HG03095 (cell line): ENCODE data around the gene CDH12.
"Not testable (repeated sequence)": the region's sequence is repeated elsewhere in the genome, so short reads cannot be mapped to it uniquely, and the experiment has no call there.

Experiments
- ATAC-seq: cut with Tn5 transposase; IDR thresholded peaks from one replicate; pipeline ENCODE4 v1.9.1; 2021; ENCODE audit warnings: moderate library complexity; ENCODE audit not compliant: unreplicated experiment

Gene CDH12

DNA sequence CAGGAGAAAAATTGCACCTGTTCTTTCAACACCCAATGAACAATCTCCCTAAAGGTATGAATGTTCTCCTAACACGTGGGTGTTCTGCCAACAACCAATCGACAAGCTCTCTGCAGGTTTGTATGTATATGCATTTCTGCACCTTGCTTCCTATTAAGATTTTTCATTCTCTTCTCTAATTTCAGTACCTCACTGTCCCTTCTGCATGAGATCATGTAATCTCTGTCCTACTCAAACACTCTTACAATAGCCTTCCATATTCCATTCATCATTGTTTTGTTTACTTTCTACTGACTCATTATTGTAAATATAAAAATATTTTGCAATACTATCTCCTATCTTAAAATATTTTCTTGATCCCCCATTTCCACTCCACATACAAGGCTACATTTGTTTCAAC is 382.0 kb downstream of the CDH12 start:
- ATAC-seq = no peak

GRCh38 chr5:22470408-22470807 is 382.7 kb downstream of the CDH12 start:
- ATAC-seq = no peak

DNA sequence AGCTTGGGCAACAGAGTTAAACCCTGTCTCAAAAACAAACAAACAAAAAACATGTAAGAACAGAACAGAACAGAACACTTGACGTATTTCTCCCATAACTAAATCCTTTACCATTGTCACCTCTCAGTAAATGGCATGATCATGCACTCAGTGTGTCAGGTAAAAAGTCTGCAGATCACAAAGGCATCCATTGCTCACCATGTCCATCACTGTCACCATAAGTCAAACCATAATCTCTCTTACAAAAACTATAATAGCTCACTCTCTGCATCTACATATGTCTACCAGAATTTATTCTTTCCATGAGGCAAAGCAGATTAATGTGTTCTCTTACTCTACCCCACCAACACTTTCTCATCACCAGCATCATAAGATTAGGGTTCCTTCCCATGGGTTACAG is 387.5 kb downstream of the CDH12 start:
- no peak for ATAC-seq

- no peak for ATAC-seq
Observed at GRCh38 chr5:22465177-22465576, 388.0 kb downstream of the CDH12 start.

GRCh38 chr5:22460189-22460588 is 393.0 kb downstream of the CDH12 start:
- ATAC-seq = no peak

GRCh38 chr5:22432905-22433304 is 420.2 kb downstream of the CDH12 start:
- no peak for ATAC-seq

GRCh38 chr5:22431840-22432239 is 421.3 kb downstream of the CDH12 start:
- ATAC-seq = no peak

GRCh38 chr5:22431406-22431805 is 421.7 kb downstream of the CDH12 start:
- ATAC-seq = no peak

DNA sequence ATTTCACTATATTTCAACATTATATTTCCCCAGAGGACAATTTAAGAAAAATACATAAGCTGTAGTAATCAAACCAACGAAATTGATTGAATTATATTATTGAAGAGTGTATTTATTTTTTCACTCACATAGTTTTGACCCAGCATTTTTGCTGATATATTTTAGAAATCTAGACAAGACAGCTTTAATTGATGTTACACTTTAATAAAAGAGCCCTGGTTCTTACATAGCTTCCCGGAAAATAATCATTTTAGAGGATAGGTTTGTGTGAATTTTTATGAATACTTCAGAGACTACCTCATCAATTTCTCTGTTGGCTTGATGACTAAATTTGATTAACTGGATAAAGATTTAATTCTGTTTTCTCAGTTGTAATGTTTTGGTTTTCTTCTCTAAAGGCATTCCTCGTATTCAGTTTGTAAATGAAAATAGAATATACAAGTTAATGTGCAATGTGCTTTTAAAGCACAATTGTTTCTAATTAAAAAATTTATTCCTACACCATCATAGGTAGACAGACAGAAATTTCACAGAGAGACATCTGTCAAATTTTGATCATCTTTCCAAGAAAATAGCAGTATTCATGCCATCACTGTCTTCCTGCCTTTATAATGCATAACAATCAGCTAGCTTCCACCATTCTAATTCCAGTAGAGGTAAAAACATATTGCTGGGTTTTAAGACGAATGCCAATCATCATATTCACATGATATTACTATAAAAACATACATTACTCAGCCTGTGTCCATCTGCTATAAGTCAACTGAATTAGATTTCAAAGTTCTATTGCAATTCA is 441.4 kb downstream of the CDH12 start:
- no peak for ATAC-seq

- no peak for ATAC-seq
Observed at GRCh38 chr5:22391956-22392355, 461.2 kb downstream of the CDH12 start.

DNA sequence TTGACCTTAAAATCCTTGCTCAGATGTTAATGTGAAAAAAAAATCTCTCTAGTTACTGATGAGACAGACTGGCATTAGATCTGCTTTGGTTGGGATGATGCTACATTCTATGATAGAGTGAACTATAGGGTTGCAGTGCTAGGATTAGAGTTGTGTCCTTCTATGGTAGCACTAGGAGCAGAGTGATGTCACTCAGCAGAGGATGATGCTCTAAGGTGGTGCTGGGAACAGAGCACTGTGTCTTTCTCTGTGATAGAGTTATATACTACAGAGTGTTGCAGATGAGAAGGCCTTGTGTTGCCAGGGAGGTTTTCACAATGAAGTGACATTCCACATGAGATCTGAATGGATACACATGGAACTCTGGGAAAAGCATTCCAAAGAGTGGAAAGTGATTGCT is 462.3 kb downstream of the CDH12 start:
- ATAC-seq = no peak

DNA sequence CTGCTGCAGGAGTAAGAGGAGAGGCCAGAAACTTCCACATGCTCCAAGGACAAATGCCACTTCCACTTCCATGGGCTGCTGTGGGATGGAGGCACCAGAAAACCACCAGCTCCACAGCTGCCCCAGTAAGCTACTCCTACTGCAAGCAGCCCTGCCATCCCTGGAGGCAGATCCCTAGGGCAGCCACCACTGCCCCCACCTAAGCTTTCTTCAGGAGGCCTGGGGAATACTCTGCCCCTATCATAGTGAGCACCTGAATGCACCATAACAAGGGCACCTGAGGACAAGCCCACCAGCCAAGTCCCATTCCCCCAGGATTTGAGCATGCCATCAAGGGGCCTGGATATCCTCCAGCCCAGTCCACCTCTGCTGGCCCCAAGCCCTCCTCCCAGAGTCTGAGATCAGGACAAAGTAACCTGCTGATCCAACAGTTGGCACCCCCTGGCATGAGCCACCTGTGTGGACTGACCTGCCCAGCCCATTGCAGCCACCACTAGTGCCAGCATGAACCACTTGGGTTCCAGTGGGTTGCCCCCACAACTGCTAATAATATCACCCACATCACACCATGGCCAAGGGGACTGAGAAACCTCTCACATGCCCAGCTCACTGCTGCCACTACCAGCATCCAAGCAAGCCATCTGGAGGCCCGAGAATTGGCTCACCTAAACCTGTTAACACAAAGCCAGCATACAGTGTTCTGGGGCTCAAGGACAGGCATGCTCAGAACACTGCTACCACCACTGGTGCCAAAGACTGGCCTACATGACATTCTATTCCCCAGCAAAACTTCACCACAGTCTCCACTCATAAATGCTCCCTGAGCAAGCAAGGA is 480.1 kb downstream of the CDH12 start:
- ATAC-seq = no peak

DNA sequence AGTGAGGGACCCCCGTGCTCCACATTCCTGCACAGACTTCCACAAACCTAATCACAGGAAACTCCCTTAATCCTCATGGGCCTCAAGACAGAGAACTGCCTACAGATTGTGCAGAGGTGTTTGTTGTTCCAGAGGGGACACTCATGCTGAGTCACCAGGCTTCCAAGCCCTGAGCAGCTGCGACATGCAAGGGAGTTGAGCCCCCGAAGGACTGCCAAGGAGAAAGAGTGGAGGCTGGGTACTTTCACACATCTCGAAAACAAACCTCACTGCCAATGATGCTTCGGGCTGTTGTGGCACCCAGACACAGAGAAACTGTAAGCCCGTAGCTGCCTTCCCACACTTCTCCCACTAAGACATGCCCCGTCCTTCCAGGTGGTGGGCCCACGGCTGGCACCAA is 480.8 kb downstream of the CDH12 start:
- no peak for ATAC-seq

- ATAC-seq = no peak
Observed at GRCh38 chr5:22354956-22355355, 498.2 kb downstream of the CDH12 start.

DNA sequence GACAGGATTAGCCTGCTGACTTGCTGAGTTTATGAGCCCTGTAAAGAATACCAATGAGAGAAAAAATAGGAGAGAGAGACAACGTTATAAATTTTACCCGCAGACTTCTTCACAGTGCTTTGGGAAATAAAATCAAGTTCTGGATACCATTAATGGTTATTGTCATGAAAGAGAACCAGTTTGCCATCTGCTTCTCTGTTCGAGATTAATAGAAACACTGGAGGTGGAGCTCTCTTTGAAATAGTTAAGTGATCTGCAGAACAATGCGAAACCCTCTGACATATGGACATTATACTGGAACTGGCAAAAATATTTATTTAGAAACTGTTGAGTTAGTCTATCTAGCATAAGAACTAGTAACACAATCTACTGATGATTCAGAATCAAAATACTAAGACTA is 500.7 kb downstream of the CDH12 start:
- ATAC-seq = no peak

DNA sequence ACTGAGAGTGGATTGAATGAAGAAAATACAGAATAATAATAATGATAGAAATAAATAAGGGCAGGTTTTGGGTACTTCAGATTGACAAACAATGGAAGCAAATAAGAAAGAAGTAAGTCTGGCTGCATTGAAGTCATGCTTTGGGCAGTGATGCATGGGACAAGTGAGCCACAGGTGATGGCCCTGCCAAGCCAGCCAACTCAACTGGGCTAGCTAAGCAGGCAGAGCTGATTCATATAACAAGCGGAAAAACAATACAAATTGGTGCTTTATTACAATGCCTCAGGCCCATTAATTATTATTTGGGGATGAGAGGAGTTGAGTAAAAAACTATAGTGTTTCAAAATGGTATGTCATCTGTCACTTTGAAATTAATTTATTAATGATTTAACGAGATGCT is 502.0 kb downstream of the CDH12 start:
- no peak for ATAC-seq

DNA sequence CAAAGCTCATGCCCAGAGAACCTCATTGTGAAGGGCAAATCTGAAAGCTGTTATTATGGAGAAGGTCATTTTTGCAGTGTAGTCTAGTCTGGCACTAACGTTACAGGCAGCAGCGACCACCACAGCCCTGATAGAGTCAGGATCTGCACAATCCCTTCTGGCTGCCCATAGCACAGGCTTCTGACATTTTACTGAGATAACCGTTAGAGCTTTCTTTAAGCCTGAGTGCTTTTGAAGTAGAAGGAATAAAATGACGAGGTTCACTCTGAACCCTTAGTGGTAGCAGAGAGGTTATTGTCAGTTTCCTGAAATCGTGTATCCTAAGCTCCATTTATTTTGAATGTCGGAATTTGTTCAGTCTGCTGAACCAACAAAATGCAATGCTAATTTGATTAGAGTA is 505.1 kb downstream of the CDH12 start:
- no peak for ATAC-seq

DNA sequence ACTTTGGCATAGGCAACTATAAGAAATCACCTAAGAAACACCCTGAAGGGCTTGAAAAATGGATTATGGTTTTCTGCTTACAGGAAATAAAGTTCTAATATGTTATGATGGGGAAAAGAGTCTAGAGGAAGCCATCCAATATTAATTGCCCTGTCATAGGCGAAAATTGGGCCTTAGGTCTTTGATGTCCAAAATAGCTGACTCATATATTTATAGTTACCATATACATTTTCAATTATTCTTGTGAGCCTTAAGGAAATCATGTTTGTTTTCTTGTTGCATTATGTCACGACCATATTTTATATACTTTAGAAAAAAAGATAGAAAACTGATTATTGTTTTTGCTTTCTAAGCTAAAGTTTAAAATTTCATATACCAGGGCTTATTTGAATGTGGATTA is 509.1 kb downstream of the CDH12 start:
- ATAC-seq = no peak

GRCh38 chr5:22341406-22341805 is 511.7 kb downstream of the CDH12 start:
- no peak for ATAC-seq

DNA sequence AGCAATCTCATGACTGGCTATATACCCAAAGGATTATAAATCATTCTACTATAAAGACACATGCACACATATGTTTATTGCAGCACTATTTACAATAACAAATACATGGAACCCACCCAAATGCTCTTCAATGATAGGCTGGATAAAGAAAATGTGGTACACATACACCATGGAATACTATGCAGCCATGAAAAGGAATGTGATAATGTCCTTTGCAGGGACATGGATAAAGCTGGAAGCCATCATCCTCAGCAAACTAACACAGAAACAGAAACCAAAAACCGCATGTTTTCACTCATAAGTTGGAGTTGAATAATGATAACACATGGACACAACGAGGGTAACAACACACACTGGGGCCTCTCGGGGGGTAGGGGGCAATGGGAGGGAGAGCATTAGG is 520.2 kb downstream of the CDH12 start:
- not testable (repeated sequence) for ATAC-seq

- no peak for ATAC-seq
Observed at GRCh38 chr5:22329683-22330082, 523.5 kb downstream of the CDH12 start.

GRCh38 chr5:22319798-22320197 is 533.3 kb downstream of the CDH12 start:
- no peak for ATAC-seq
